H7 (cell line): ENCODE results near the gene RYR2. TPM values are rescaled to one million over a fixed set of nuclear protein-coding genes. Genes with fewer than 3 reads are reported as not detected.

Source experiments
- DNase-seq: peaks from one replicate; pipeline ENCODE4 v3.0.0; 2012
- H3K27me3 ChIP-seq: 2 replicates; pipeline ENCODE4 v1.6.0; 2011; ENCODE audit warnings: mild to moderate bottlenecking, low read length; ENCODE audit not compliant: control insufficient read depth, insufficient read depth
- H3K36me3 ChIP-seq: replicated peaks from 2 replicates; pipeline ENCODE4 v1.5.1; 2011; ENCODE audit warnings: low read length; ENCODE audit not compliant: control insufficient read depth, insufficient read depth
- H3K4me3 ChIP-seq: 2 replicates; pipeline ENCODE4 v1.5.1; 2011; ENCODE audit warnings: low read depth, mild to moderate bottlenecking, control low read depth, low read length, moderate library complexity; ENCODE audit not compliant: insufficient read depth
- total RNA-seq: library from RNA; depleted of rRNA; stranded (reverse); fragments of >200 nt; shearing (Covaris generic); gene quantifications from 2 replicates; pipeline ENCODE4 v1.2.3, GENCODE V29; 2014

Gene RYR2
- total RNA-seq, 1 experiment from 2014 or later, result 17.6 TPM

DNA sequence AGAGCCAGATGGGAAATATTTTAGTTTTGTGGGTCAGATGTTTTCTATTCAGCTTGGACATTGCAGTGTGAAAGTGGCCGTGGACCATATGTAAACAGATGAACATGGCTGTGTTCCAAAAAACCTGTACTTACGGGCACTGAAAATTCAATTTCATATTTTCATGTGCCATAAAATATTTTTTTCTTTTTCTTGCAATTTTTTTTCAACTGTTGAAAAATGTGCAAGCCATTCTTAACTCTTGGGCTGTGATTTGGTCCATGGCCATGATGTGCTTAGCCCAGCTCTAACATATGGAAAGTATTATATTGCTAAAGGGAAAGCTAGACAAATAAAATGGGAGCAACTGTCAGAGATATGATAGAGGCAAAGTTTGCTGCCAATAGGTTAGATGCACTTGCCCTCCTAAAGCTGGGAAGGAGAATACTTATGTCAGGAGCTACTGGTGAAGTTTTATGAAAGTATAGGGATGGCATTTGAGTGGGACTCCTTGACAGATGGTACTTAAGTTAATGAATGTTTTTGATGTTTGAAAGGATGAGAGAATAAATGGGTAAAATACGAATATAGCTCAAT lies 240.3 kb downstream of the RYR2 start:
- H3K27me3 ChIP-seq, result no peaks in the 10 kb centered on the region
- DNase-seq, result no peak
- H3K36me3 ChIP-seq, result no peaks in the 10 kb centered on the region
- H3K4me3 ChIP-seq, result no peak overlapping the region

- DNase-seq, result no peak
- Histone ChIP-seq H3K4me3 (no peak overlapping the region), H3K27me3 (no peaks in the 10 kb centered on the region), H3K36me3 (no peaks in the 10 kb centered on the region)
These were observed 246.0 kb downstream of the RYR2 start for GRCh38 chr1:237287876-237288521.

DNA sequence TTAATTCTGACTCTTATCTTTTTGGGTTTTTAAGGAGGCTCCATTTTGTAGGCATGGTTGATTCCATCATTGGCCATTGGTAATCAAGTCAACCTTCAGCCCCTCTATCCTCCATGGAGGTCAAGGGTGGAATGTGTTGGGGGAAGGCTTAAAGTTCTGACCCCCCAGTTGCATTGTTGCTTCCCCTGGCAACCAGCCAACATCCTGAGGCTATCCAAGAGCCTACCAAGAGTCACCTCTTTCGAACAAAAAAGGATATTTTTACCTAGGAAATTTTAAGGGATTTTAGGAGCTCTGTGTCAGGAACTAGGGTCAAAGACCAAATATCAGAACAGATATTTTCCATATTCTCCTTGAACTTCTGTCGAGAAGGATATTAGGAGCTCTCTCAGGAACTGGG lies 251.8 kb downstream of the RYR2 start:
- H3K27me3 ChIP-seq, result no peaks in the 10 kb centered on the region
- no peaks in the 10 kb centered on the region; the same call in 1 of the 2 replicates for H3K36me3 ChIP-seq
- no peak for DNase-seq
- H3K4me3 ChIP-seq, result no peak overlapping the region

- H3K27me3 ChIP-seq, result no peaks in the 10 kb centered on the region
- no peak for DNase-seq
- H3K4me3 ChIP-seq, result no peak overlapping the region
- no peaks in the 10 kb centered on the region; the same call in 1 of the 2 replicates for H3K36me3 ChIP-seq
These were observed 254.9 kb downstream of the RYR2 start for GRCh38 chr1:237296861-237297260.

GRCh38 chr1:237300642-237301041 lies 258.7 kb downstream of the RYR2 start:
- no peaks in the 10 kb centered on the region; the same call in 1 of the 2 replicates for H3K36me3 ChIP-seq

GRCh38 chr1:237303929-237304328 lies 261.9 kb downstream of the RYR2 start:
- Histone ChIP-seq H3K27me3 (no peaks in the 10 kb centered on the region), H3K36me3 (no peaks in the 10 kb centered on the region), H3K4me3 (no peak overlapping the region)
- no peak for DNase-seq

More at GRCh38 chr1:237300642-237301041, 258.7 kb downstream of the RYR2 start:
- Histone ChIP-seq H3K4me3 (no peak overlapping the region), H3K27me3 (no peaks in the 10 kb centered on the region)
- no peak for DNase-seq

- DNase-seq, result no peak
- H3K27me3 ChIP-seq, result no peaks in the 10 kb centered on the region
- H3K4me3 ChIP-seq, result no peak overlapping the region
- no peaks in the 10 kb centered on the region for H3K36me3 ChIP-seq
These were observed 264.7 kb downstream of the RYR2 start for GRCh38 chr1:237306726-237307125.

DNA sequence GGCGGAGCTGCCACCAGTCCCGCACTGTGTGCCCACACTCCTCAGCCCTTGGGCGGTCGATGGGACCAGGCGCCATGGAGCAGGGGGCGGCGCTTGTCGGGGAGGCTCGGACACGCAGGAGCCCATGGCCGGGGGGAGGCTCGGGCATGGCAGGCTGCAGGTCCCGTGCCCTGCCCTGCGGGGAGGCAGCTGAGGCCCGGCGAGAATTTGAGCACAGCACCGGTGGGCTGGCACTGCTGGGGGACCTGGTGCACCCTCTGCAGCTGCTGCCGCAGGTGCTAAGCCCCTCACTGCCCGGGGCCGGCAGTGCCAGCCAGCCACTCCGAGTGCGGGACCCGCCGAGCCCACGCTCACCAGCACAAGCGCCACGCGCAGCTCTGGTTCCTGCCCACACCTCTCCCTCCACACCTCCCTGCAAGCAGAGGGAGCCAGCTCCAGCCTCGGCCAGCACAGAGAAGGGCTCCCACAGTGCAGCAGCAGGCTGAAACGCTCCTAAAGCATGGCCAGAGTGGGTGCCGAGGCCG lies 267.7 kb downstream of the RYR2 start:
- Histone ChIP-seq H3K36me3 (no peaks in the 10 kb centered on the region), H3K4me3 (no peak overlapping the region), H3K27me3 (no peaks in the 10 kb centered on the region)
- peak; percentile 3 for DNase-seq

DNA sequence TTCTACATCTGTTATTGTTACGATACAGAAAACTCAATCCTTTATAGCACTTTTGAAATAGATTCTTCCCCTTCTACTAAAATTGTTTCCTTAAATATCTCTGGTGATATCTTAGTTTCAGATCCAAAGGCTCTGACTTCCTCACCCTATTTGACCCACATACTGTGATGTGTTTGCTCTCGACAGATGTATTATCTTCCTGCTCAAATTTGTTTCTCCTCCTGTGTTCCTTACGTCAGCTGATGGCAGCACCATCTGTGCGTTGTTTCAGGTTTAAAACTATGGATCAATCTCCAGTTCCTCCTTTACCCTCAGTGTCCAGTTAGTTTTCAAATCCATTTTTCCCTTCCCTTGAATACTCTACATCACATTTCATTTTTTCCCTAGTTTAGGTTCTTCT lies 274.4 kb downstream of the RYR2 start:
- H3K27me3 ChIP-seq, result no peaks in the 10 kb centered on the region
- no peak overlapping the region for H3K4me3 ChIP-seq
- DNase-seq, result no peak
- no peaks in the 10 kb centered on the region for H3K36me3 ChIP-seq

DNA sequence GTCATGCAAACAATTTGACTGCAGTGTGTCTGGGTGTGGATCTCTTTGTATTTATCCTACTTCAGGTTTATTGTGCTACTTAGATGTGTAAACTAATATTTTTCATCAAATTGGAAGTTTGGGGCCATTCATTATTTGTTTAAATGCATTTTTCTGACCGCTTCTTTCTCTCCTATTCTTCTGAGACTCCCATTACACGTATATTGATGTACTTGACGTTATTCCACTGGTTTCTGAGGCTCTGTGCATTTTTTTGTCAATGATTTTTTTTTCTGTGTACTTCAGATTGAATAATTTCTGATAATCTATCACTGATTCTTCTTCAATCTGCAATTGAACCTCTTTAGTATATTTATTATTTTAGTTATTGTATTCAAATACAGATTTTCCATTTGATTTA lies 276.8 kb downstream of the RYR2 start:
- Histone ChIP-seq H3K27me3 (no peaks in the 10 kb centered on the region), H3K36me3 (no peaks in the 10 kb centered on the region), H3K4me3 (no peak overlapping the region)
- no peak for DNase-seq

GRCh38 chr1:237320890-237321289 lies 278.9 kb downstream of the RYR2 start:
- no peak overlapping the region for H3K4me3 ChIP-seq
- no peaks in the 10 kb centered on the region for H3K36me3 ChIP-seq
- DNase-seq, result no peak
- H3K27me3 ChIP-seq, result no peaks in the 10 kb centered on the region

DNA sequence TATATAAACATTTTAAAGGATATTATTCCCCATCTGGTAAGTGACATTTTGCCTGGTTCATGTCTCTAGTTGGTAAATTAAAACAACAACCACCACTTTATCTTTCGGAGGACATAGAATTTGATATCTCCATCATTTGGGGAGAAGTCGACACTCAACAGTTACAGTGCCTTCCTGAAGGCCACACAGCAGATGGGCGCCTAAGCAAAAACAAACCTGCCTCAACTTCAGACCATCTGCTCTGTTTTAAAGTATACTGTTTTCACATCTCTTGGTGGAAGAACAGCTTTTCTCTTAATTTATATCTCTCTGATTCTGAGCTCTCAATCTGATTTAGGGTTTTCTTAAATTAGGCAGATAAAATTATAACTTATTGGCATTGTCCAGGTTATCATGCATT lies 282.2 kb downstream of the RYR2 start:
- no peaks in the 10 kb centered on the region for H3K36me3 ChIP-seq
- no peaks in the 10 kb centered on the region for H3K27me3 ChIP-seq
- H3K4me3 ChIP-seq, result no peak overlapping the region
- no peak for DNase-seq

- Histone ChIP-seq H3K27me3 (no peaks in the 10 kb centered on the region), H3K4me3 (no peak overlapping the region), H3K36me3 (no peaks in the 10 kb centered on the region)
- no peak for DNase-seq
These were observed 285.1 kb downstream of the RYR2 start for GRCh38 chr1:237327061-237327460.

DNA sequence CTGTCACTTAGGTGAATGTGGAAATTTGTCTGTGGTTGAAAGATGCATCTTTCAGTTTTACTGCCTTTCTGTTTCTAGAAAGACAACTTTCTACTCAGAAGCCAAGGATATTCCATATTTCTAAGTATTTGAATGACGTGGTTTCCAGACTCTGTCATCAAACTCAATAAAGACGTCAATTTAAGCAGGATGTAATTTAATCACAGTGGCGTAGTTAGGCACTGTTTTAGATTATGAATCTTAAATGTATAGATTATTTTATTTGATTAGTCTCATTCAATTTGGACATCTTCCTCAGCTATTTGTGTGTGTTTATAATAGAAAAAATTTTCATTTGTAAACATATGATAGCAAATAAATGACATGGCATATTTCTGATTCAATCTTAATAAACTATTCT lies 298.9 kb downstream of the RYR2 start:
- DNase-seq, result no peak
- H3K27me3 ChIP-seq, result no peaks in the 10 kb centered on the region
- no peaks in the 10 kb centered on the region for H3K36me3 ChIP-seq
- no peak overlapping the region for H3K4me3 ChIP-seq

DNA sequence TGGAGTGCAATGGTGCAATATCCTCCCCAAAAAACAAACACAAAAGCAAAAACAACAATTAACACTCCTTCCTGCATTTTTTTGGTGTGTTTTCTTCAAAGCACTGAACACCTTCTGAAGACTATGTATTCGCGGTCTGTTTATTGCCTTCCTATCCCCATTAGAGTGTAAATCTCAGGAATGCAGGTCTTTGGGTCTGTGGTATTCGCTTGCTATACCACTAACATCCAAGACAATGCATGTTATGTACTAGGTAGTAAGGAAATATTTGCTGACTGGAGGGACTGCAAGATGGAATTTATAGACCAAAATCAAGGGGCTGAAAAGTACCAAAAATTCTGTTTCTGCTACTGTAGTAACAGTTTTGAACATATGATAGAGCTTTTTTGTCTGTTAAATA lies 299.4 kb downstream of the RYR2 start:
- Histone ChIP-seq H3K4me3 (no peak overlapping the region), H3K27me3 (no peaks in the 10 kb centered on the region), H3K36me3 (no peaks in the 10 kb centered on the region)
- DNase-seq, result peak; percentile 4
